Activated CD8-positive, alpha-beta memory T cell treated with anti-CD3 and anti-CD28 coated beads, Interleukin-2, amount 50 U/mL, for 48 hours (primary cell): ENCODE results near the gene CRACR2A.

Source experiments
- DNase-seq: peaks from one replicate; pipeline ENCODE4 v3.0.0-alpha.2; 2020

The CRACR2A gene

DNA sequence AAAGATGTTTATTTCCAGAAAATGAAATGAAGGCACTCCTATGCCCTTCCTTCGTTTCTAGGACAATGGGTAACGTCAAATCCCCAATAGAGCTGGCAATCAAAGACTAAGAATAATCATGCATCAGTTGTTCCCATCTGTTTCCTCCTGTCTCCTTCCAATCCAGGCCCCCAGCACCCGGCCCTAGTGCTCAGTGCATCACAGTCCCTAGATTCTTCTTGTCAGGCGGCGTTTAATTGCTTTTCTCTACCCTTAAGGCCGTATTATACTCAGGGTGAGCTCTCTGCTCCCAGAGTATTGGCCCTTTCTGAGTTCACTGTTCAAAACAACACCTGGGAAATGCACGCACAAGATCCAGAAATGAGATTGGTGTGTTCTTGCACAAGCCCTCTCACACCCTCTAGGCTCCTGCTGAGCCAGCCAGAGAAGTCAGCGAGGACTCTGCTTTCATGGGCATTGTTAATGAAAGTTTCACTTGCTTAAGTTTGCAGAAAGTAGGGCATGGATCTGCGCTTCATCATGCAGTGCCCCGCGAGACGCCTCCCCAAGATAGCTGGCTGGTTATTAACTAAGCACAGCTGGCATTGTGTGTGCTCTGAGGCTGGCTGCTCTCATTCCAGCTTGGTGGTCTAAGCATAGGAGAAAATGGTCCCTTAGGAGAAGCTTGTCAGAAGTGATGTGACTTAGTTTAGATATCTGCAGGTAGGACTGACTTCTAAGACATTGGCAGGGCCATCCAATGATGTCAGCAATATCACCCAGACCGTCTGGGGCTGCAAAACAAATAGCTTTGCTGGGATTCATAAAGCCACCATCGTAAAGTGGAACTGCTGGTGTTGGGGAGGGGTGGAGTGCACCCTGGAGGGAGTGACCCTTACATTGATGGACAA lies 28.7 kb downstream of the CRACR2A start:
- no peak for DNase-seq

DNA sequence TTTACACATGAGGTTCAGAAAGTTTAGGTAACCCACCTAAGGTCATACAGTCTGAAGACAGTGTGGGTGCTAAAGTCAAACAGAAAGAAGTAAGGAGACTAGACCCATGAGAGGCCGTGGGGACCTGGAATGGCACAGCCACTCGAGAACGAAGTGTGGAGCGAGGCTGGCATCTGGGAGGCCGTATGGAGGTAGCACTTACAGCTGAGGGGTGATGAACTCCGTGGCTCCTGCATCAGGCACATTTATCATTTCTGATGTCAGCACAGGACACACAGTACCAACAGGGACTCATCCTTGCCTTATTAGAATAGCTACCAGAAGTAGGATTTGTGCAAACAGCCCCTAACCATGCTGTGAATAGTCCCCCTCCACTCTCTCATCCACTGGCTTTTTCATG lies 30.5 kb downstream of the CRACR2A start:
- DNase-seq = no peak

DNA sequence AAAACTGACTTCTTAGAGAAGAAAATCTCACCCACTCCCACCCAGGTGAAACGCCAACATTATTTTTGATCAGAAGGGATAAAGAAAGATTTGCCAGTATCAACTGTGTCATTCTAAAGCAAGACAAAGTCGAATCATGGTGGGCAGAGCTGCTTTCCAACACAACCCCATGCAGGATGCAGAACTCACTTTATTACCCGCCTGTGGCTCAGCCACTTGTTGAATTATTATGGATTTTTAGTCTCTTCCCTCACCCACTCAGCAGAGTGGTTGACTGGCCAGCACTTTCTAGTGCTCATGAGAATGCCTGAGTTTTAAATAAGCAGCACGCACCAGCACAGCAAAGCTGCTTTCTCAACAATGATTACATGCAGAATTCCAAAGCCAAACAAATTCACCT lies 32.1 kb downstream of the CRACR2A start:
- DNase-seq = no peak

DNA sequence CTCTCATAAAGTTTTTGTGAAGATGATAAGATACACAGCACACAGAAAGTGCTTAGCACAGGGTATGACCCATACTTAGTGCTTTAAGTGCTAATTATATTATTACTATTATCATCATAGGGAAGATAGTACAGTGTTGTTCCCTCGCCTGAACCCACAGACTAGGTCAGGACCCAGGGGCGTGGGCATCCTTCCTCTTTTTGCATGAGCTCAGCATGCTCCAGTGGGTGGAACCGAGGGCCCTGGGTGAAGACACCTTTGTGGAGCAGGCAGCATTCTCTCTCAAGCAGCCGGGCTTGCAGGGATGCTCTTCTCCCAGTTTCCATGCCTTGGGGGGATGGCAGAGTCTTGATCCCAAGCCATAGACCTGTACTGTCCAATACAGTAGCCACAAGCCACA lies 34.8 kb downstream of the CRACR2A start:
- DNase-seq = no peak

DNA sequence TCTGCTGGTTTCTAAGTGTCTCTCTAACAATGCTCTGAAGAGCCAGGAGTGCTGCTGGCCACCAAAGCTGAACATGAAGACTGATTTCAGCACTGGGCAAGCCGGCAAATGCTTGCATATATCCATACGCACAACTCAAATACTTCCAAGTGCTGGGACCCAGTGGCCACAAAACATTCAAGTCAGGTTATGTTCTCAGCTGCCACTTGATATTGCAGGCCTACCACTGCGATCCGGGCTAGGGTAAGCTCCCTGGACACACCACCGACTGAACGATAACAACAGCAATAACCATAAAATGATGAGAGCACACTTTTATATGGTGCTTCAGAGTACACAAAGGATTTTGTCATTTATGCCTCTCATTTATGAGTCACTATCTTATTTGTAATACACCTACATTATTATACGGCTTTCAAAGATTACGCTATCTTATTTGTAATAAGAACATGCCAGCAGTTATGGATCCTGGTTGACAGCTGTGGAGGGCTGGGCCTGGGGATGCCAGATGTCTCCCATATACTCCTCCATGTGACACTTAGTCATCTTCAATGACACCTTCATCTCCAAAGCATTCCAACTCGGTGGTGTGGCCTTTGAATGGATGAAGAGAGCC lies 35.5 kb downstream of the CRACR2A start:
- no peak for DNase-seq

DNA sequence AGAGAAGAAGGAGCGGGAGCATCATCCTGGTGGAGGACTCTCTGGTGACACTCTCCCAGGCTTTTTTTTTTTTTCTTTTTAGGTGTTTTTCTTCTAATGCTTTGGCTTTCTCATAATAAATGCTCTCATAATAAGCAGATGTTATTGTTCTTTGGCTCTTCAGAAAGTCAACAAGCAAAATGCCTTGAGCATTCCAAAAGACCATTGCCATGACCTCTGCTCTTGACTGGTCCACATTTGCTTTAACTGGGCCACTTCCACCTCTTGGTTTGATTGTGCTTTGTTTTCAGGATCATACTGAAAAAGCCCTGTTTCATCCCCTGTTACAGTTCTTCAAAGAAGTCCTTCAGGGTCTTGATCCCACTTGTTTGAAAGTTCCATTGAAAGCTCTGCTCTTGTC lies 36.9 kb downstream of the CRACR2A start:
- no peak for DNase-seq

DNA sequence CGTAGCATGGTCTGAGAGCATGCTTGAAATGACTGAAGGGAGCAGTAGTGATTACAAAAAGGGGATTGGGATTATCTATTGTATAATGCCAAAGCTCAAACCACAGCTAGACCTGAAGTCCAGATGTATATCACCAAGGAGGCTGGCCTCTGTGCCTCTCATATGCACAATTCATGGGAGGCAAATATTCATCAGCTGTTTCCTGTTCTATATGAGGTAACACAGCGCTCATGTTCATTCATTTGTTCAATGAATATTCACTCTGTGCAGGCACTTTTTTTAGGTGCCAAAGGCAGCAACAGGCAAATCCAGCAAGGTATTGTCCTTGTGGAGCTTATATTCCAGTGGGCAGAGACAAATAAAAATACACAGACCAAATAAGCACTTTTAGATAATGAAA lies 39.0 kb downstream of the CRACR2A start:
- no peak for DNase-seq

DNA sequence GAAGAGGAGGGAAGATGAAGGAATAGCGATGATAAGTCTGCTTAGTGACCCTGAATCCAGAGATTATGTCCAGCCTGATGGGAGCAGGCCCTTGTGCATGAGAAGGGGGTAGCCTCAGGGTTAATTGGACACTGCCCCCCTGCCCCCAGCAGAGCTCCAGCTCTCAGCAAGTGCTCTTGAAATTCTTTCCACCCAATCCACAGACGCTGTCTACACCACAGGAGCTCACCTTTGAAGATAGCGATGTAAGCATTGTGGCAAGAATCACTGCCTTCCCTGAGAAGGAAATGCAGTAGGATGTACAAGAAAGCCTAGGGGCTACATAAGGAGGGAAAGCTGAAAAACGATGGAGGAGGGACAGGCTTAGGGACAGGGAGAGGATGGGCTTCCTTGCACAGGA lies 39.4 kb downstream of the CRACR2A start:
- DNase-seq = no peak

DNA sequence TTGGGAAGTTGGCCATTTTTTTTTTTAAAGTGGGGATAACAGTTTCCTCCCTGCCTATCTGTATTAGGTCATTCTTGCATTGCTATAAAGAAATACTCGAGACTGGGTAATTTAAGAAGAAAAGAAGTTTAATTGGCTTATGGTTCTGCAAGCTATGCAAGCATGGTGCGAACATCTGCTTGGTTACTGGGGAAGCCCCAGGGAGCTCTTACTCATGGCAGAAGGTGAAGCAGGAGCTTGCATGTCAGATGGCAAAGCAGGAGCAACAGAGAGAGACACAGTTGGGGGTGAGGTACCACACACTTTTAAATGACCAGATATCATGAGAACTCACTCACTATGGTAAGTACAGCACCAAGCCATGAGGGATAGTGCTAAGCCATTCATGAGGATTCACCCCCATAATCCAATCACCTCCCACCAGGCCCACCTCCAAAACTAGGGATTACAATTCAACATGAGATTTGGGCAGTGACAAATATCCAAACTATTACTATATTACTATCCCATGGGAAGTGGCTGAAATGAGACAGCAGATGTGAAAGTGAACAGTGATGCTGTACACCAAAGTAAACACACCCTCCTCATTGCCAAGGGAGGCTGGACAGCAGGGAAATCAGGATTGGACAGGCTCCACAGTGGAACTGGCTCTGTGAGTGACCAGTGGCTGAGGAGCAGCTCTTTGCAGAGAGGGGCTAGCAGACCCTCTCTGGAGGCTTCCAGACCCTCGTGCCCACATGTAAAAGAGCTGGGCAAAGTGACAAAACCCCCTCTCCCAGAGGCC lies 40.5 kb downstream of the CRACR2A start:
- no peak for DNase-seq

DNA sequence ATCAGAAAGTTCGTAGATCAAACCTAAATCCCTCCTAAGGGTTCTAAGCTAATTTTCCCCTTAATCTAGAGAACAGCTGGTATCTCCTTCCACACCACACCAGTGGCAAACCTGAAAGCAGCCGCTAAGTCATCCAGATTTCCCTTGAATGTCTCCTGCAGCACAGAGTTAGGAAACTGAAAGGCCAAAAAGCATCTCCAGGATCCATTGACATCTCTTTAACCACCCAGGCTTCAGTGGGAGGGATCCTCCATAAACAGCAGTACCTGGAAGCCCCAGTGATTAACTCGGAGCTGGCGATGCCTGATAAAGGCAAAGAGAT lies 47.6 kb downstream of the CRACR2A start:
- DNase-seq = no peak

DNA sequence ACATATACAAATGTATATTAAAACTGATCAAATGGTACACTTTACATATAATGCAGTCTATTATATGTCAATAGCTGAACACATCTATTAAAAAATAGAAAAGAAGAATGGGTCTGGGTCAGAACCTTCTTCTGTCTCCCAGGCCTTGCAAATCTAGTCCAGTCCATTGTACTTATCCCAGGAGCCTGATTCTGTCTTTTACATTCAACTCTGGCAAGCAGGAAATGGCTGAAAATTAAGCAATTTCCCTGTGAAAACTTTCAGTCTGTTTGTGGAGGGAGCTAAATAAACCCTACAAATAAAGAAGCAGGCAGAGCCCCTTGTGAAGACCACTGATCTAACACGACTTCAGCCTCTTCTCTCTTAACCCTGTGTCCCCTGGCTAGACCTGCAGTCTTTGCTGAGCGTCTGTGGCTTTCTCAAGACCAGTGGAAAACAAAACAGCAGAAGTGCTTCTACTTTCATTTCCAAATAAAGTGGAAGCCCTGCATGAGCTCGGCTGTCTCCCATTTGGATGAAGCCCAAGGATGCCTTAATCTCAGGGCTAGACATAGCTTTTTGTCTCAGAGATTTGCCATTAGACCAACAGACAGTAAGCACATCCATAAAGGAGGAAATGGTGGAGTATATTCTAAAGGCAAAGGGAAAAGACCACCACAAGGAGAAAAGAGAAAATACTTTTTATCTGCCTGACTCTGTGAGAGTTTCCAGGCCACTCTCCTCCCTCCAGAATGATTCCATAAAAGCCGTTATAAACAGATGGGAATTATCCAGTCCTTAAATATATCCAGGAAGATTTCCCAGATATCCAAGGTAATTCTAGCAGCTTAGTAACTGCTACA lies 48.2 kb downstream of the CRACR2A start:
- DNase-seq = no peak

DNA sequence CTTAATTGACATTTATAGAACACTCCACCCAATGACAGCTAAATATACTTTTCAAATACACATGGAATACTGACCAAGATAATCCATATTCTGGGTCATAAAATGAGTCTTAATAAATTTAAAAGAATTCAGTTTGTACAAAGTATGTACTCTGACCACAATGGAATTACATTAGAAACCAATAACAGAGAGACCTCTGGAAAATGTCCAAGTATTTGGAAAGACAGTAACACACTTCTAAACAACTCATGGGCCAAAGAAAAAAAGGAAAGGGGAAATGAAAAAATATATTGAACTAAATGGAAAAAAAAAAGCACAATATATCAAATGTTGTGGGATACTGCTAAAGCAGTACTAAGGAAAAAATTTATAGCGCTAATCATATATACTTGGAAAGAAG lies 52.0 kb downstream of the CRACR2A start:
- DNase-seq = no peak

DNA sequence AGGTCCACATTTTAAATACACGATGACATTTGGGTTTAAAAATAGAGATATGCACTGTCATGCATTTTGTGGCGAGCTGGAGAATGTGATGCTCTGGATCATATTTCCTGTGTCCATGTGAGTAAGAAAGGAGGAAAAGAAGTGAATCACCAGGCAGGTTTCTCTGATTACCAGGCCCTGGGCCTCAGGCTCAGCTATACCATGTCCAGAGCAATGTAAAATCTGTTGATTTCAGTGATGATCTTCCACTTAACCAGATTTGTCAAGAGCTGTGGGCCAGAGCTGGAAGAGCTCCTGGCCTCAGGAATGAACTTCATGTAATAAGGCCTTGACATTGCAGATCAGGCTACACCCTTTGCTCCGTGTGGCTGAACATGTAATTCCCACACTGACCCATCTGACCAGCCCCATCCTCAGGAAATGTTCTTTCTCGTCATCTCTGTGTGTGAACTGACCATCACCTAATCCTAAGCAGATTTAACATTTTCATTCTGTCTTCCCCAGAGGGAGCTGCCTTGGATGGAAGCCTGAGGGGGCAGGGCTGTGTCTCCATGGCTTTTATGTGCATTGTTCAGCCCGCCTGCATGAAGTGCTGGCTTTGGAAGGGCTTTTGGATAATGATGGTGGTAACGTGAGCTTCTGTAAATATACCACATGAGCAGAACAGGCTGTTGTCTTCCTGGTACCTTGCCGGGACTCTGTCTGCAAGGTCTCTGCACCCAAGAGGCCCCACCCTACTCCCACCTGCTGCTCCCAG lies 54.5 kb downstream of the CRACR2A start:
- DNase-seq = no peak

DNA sequence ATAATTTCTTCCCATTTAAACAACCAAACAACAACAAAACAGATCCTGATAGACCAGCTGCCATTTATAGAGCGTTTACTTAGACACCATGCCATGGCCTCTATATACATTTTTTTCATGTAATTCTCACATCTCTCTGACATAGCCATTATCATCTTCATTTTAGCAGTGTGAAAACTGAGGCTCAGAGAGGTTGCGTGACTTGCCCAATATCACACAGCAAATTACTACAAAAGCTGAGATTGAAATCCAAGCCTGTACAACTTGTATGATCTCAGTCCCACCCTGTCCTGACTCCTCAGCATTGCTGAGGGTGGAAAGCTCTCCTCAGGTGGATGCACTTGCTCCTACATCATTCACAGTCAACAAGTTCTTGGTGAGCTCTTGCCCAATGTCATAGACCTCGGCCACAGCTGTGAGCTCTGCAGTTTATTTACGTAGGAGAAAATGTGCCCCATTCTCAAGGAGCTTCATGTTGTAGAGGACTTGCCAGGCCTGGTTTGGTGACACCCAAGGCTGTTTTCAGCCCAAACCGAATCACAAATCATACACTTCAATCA lies 55.5 kb downstream of the CRACR2A start:
- no peak for DNase-seq

DNA sequence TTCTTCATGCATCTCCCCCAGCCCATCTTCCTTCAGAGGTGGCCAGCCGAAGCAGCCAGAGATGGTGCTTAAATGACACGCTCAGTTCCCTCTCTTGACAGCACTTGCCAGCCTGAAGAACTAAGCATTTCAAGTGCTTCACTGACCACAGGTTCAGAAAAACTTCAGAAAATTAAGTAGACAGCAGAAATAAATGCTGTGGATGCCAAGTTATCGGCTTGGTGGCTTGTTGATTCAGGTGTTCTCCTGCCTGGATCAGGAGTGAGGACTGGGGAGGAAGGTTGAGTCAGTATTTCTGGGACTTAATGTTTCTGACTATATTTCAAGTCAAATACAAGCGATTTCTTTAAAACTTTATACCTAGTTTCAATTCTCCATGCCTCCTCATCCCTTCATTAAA lies 58.2 kb downstream of the CRACR2A start:
- DNase-seq = no peak

DNA sequence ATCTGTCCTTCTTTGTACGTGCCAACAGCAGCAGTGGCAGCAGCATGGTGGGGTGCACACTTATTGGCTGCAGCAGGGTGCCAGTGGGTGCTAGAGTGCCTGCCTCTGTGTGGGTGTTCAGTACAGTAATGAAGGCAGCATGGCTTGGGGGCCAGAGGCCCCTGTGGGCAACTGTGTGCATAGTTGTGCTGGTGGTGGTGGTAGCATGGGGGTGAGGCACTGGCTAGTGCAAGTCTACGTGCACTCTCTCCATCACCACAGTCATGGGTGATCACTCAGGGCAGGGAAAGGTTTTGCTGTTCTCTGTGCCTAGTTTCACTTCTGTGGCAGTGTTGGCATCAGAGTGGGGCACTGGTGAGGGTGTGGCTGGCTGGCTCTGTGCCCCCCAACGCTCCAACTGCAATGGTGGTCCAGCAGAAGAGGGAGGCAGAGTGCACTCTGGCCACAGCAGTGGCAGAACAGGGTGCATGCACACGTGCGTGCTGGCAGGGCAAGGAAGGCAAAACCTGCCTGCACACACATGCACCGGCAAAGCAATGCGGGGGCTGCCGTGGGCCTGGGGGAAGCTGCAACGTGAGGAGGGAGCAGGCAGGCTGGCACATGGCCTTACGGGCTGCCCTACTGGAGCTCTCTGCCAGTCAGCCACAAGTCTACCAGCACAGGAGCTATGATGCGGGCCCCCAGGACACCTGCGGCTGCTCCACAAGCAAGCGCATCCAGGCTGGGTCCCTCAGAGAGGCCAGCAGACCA lies 60.1 kb downstream of the CRACR2A start:
- DNase-seq = no peak

DNA sequence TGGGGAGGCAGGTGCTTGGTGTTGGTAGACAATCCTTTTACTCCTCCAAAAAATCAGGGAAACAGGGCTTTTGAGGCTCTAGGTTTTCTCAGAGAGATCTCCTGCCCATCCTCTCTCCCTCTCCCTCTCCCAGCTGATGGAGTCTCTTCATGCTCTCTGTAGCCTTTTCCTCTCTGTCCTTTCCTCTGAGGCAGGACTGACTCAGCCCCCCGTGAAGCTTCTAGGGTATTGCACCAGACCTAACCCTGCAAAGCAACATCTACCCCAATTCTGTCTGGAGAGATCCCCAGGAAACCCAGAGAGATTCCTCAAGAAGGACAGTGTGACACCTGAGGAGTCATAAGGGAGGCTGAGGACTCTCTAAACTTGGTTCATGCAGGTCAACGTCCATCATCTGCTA lies 66.4 kb downstream of the CRACR2A start:
- DNase-seq = no peak

DNA sequence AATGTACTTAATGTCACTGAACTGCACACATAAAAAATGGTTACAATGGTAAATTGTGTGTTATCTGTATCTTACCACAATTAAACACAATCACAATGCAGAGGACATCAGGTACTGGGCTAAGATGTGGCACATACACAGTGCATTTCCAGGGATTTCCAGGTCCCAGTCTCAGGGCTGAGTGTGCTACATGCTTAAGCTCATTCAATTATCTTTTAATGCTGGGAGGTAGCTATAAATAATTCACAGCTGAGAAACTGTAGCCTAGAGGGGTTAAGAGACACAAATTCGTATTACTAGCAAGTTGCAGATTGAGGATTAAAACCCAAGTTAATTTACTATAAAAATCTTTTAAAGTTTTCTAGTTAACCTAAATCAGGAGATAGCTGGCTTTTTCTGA lies 67.1 kb downstream of the CRACR2A start:
- DNase-seq = no peak

DNA sequence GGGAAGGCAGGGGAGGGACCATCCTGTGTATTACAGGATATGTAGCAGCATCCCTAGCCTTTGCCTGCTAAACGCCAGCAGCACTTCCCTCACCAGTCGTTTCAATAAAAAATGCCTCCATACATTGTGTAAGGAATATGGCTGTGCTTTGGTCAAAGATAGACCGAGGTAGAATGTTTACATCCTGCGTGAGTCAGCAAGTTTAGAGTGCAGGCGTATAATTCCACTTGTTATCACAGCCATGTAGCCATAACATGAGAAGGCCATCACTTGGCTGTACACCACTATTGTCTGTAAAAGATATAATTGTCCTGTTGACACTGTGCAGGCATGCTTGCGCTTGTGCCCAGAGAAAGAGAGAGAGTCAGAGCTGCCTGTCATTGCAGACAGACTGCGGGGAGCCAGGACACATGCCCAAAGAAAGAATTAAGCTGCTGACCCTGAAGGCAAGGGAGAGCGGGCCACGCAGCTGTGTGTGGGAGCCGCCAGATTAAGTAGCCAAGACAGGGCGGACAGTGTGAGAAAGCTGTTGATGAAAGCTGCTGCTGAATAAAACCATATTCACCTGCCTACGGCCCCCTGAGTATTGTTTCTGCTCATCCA lies 68.4 kb downstream of the CRACR2A start:
- no peak for DNase-seq

DNA sequence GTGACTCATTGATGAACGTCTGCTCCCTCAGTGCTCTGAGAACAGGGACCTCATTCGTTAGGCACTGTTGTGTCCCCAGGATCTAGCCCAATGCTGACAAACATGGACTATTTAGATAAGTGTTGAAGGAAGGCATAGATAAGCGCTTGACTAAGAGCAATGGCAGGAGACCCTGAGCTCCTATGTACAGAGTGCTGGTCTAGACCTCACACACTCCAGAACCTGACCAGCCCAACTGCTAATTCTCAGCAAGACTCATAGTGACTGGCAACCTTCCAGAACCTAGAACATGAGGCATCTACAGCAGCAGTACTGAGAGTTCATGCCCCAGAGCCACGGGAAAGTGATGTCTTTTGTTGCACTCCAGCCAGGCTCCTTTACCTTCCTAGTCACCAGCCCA lies 69.2 kb downstream of the CRACR2A start:
- no peak for DNase-seq

DNA sequence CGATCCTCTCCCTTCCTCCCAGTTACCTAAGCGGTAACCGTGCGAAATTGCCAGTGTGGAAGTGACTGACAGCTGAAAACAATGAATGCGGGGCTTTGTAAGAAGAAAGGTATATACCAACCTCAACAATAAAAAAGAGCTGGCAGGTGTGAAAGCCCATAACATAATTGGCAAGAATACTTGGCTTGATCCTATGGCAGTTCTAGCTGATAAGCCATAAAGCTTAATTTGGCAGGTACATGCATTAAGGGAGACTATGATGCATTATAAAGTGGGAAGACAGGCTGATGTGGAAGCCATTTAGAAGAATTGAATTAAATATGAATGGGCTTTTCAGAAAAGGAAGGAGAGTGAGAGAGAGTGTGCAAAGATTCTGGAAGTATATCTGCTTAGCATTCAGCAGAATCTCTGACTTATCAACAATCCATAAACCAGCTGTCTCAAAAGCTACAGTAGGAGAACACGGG lies 71.3 kb downstream of the CRACR2A start:
- no peak for DNase-seq
